ENCODE data around the gene SPAAR. TPM values are rescaled to one million over a fixed set of nuclear protein-coding genes. Genes with fewer than 3 reads are reported as not detected.

Gene SPAAR
- total RNA-seq, 1 donor from 2014 or later = 0.18 TPM

GRCh38 chr9:35938474-35939356 lies 29.4 kb downstream of the SPAAR start:
- Histone ChIP-seq H4K20me1 (ENCODE audit: insufficient read depth, low read length) (no peaks in the 10 kb centered on the region), H3K79me2 (ENCODE audit: insufficient read depth, low read length) (no peaks in the 10 kb centered on the region), H3K27ac (ENCODE audit: low read depth, low read length) (no peak overlapping the region), H3K36me3 (ENCODE audit: insufficient read depth, low read length) (no peaks in the 10 kb centered on the region), H3K9ac (ENCODE audit: low read length) (no peak overlapping the region), H3K9me3 (ENCODE audit: insufficient read depth, low read depth, low read length) (no peaks in the 10 kb centered on the region), H2AFZ (ENCODE audit: low read depth, low read length) (no peak overlapping the region), H3K4me1 (ENCODE audit: insufficient read depth, low read length) (peaks cover 22% of the 10 kb centered on the region), H3K4me2 (ENCODE audit: low read length) (no peak overlapping the region), H3K4me3 (ENCODE audit: insufficient read depth, low read depth, low read length) (no peak overlapping the region), H3K27me3 (ENCODE audit: insufficient read depth, low read length) (no peaks in the 10 kb centered on the region)
- H3K4me1 Mint-ChIP-seq (ENCODE audit: low read depth, unreplicated experiment) = peaks cover 20% of the 10 kb centered on the region
- DNase-seq (ENCODE audit: low read depth) = no peak
- H3K9me3 Mint-ChIP-seq (ENCODE audit: unreplicated experiment) = peaks cover under 1% of the 10 kb centered on the region
- H3K27ac Mint-ChIP-seq (ENCODE audit: unreplicated experiment) = no peak overlapping the region
- FAIRE-seq = peak; percentile 76
- H3K36me3 Mint-ChIP-seq (ENCODE audit: low read depth, unreplicated experiment) = no peaks in the 10 kb centered on the region
- TF ChIP-seq CTCF (IDR thresholded peaks at IDR 0.05; ENCODE audit: insufficient read depth, low read depth, low read length) (no peak), EZH2 (IDR thresholded peaks at IDR 0.05; ENCODE audit: insufficient read depth, low read length) (no peak)
- peaks cover 2% of the 10 kb centered on the region for H3K27me3 Mint-ChIP-seq (ENCODE audit: low read depth, unreplicated experiment)
- no peak overlapping the region for H3K4me3 Mint-ChIP-seq (ENCODE audit: unreplicated experiment)

GRCh38 chr9:35939679-35940250 lies 30.5 kb downstream of the SPAAR start:
- Mint-ChIP-seq H3K36me3 (ENCODE audit: low read depth, unreplicated experiment) (no peaks in the 10 kb centered on the region), H3K27me3 (ENCODE audit: low read depth, unreplicated experiment) (peaks cover 9% of the 10 kb centered on the region), H3K4me1 (ENCODE audit: low read depth, unreplicated experiment) (peaks cover 20% of the 10 kb centered on the region), H3K4me3 (ENCODE audit: unreplicated experiment) (no peak overlapping the region), H3K27ac (ENCODE audit: unreplicated experiment) (no peak overlapping the region), H3K9me3 (ENCODE audit: unreplicated experiment) (peaks cover 3% of the 10 kb centered on the region)
- Histone ChIP-seq H2AFZ (ENCODE audit: low read depth, low read length) (no peak overlapping the region), H3K79me2 (ENCODE audit: insufficient read depth, low read length) (no peaks in the 10 kb centered on the region), H3K4me2 (ENCODE audit: low read length) (no peak overlapping the region), H3K4me1 (ENCODE audit: insufficient read depth, low read length) (peaks cover 22% of the 10 kb centered on the region), H3K4me3 (ENCODE audit: insufficient read depth, low read depth, low read length) (no peak overlapping the region), H3K9ac (ENCODE audit: low read length) (no peak overlapping the region), H3K9me3 (ENCODE audit: insufficient read depth, low read depth, low read length) (no peaks in the 10 kb centered on the region), H3K36me3 (ENCODE audit: insufficient read depth, low read length) (no peaks in the 10 kb centered on the region), H3K27me3 (ENCODE audit: insufficient read depth, low read length) (no peaks in the 10 kb centered on the region), H4K20me1 (ENCODE audit: insufficient read depth, low read length) (no peaks in the 10 kb centered on the region), H3K27ac (ENCODE audit: low read depth, low read length) (no peak overlapping the region)
- FAIRE-seq (no peak), DNase-seq (ENCODE audit: low read depth) (no peak)
- no peak for TF ChIP-seq CTCF (IDR thresholded peaks at IDR 0.05; ENCODE audit: insufficient read depth, low read depth, low read length)
- TF ChIP-seq EZH2 (IDR thresholded peaks at IDR 0.05; ENCODE audit: insufficient read depth, low read length) = no peak
